ENCODE measurements around the gene MBP. TPM values are rescaled to one million over a fixed set of nuclear protein-coding genes. Genes with fewer than 3 reads are reported as not detected.

MBP gene
- total RNA-seq, 6 experiments from 2014 or later, result 0.05 to 0.23 (median 0.12) TPM; not detected in 1

DNA sequence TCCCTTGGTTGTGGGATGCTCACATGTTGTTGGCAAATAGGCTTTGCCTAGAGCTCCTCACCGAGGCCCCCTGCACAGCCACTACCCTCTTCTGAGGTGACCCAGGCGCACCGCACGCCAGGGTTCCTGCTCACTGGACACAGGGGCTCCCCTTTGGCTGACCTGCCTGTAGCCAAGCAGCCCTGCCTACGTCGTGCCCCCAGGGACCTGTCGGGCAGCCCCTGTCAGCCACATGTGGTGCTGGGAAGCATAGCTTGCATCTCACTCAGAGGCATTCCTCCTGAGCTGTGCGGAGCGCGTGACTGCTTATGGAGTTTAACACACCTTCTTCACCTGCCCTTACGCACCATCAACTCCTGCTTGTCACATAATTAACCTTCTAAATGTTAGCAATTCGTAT lies 194.0 kb downstream of the MBP start:
- no peaks in the 10 kb centered on the region for H3K27me3 Mint-ChIP-seq (ENCODE audit: insufficient read depth)
- H3K36me3 Mint-ChIP-seq (ENCODE audit: low read depth), result peaks cover 13% of the 10 kb centered on the region; the same call in 1 of the 2 replicates

GRCh38 chr18:76937597-76937996 lies 195.0 kb downstream of the MBP start:
- no peaks in the 10 kb centered on the region for H3K9me3 Mint-ChIP-seq
- peaks cover 13% of the 10 kb centered on the region; the same call in 1 of the 2 replicates for H3K36me3 Mint-ChIP-seq (ENCODE audit: low read depth)
- H3K27ac Mint-ChIP-seq, result no peak overlapping the region
- no peaks in the 10 kb centered on the region for H3K27me3 Mint-ChIP-seq (ENCODE audit: insufficient read depth)
- peaks cover 1% of the 10 kb centered on the region; the same call in 1 of the 2 replicates for H3K4me1 Mint-ChIP-seq (ENCODE audit: low read depth)
- DNase-seq, result peak; percentile 34
- peak; percentile 65 for TF ChIP-seq CTCF (IDR thresholded peaks at IDR 0.05)
- H3K4me3 Mint-ChIP-seq, result no peak overlapping the region

More for the DNA sequence above, 194.0 kb downstream of the MBP start:
- Mint-ChIP-seq H3K27ac (no peak overlapping the region), H3K4me3 (no peak overlapping the region), H3K9me3 (no peaks in the 10 kb centered on the region), H3K4me1 (ENCODE audit: low read depth) (no peaks in the 10 kb centered on the region)
- TF ChIP-seq CTCF (IDR thresholded peaks at IDR 0.05), result no peak
- DNase-seq, result no peak

GRCh38 chr18:76936877-76937276 lies 195.7 kb downstream of the MBP start:
- no peak for TF ChIP-seq CTCF (IDR thresholded peaks at IDR 0.05)
- H3K4me3 Mint-ChIP-seq, result no peak overlapping the region
- no peaks in the 10 kb centered on the region for H3K9me3 Mint-ChIP-seq
- no peaks in the 10 kb centered on the region; the same call in 1 of the 2 replicates for H3K27me3 Mint-ChIP-seq (ENCODE audit: insufficient read depth)
- peaks cover 9% of the 10 kb centered on the region; the same call in 1 of the 2 replicates for H3K4me1 Mint-ChIP-seq (ENCODE audit: low read depth)
- H3K36me3 Mint-ChIP-seq (ENCODE audit: low read depth), result peaks cover 13% of the 10 kb centered on the region; the same call in 1 of the 2 replicates
- DNase-seq, result no peak
- H3K27ac Mint-ChIP-seq, result no peak overlapping the region

DNA sequence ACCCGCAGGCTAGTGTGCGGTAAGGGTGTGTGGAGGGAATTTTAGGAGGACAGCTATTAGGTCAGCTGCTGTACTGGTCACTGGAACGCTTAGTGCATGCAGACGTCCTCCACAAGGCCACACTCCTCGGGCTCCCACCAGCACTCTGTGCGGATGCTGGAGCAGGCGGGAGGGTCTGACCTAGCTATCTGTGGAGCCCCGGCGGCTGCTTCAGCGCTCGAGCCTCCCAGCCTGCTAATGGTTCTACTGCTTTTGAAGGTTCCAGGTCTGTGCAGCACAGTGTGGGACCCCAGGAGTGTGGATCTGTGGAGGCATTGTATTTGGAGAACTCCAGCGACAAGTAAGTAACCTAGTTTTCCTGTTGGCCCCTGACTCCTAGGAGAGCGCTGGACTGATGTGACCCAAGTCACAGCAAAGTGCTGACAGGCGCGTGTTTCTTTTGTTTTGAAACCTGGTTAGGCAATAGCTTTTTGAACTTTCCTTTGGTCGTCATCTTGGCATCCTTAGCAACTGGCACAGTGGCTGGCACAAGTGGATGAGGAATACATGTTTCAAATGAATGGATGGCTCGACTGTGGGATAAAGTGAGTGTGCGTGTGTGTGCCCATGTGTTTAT lies 196.8 kb downstream of the MBP start:
- DNase-seq, result no peak
- no peak for TF ChIP-seq CTCF (IDR thresholded peaks at IDR 0.05)
- no peak overlapping the region for H3K27ac Mint-ChIP-seq
- no peak overlapping the region for H3K4me3 Mint-ChIP-seq
- no peaks in the 10 kb centered on the region for H3K9me3 Mint-ChIP-seq
- peaks cover 13% of the 10 kb centered on the region; the same call in 1 of the 2 replicates for H3K36me3 Mint-ChIP-seq (ENCODE audit: low read depth)
- H3K27me3 Mint-ChIP-seq (ENCODE audit: insufficient read depth), result no peaks in the 10 kb centered on the region; the same call in 1 of the 2 replicates
- peaks cover 10% of the 10 kb centered on the region; the same call in 1 of the 2 replicates for H3K4me1 Mint-ChIP-seq (ENCODE audit: low read depth)

- peak overlapping the region; percentile 41; the same call in 1 of the 2 replicates for H3K27ac Mint-ChIP-seq
- H3K4me1 Mint-ChIP-seq (ENCODE audit: low read depth), result peaks cover 10% of the 10 kb centered on the region; the same call in 1 of the 2 replicates
- H3K9me3 Mint-ChIP-seq, result no peaks in the 10 kb centered on the region
- H3K36me3 Mint-ChIP-seq (ENCODE audit: low read depth), result peaks cover 12% of the 10 kb centered on the region; the same call in 1 of the 2 replicates
- DNase-seq, result no peak
- TF ChIP-seq CTCF (IDR thresholded peaks at IDR 0.05), result no peak
- H3K4me3 Mint-ChIP-seq, result no peak overlapping the region
- H3K27me3 Mint-ChIP-seq (ENCODE audit: insufficient read depth), result no peaks in the 10 kb centered on the region; the same call in 1 of the 2 replicates
Measured at GRCh38 chr18:76932026-76932819, 200.4 kb downstream of the MBP start.
